Activated CD4-positive, CD25-positive, alpha-beta regulatory T cell (primary cell): Measurements from ENCODE around the gene NR2F6.
"Not testable (repeated sequence)": the region's sequence is repeated elsewhere in the genome, so short reads cannot be mapped to it uniquely, and the experiment has no call there.

Experiments used
- DNase-seq, 4 experiments: peaks; one replicate each; lab custom pipeline; 2025; lab: John Stamatoyannopoulos, UW

The NR2F6 gene

DNA sequence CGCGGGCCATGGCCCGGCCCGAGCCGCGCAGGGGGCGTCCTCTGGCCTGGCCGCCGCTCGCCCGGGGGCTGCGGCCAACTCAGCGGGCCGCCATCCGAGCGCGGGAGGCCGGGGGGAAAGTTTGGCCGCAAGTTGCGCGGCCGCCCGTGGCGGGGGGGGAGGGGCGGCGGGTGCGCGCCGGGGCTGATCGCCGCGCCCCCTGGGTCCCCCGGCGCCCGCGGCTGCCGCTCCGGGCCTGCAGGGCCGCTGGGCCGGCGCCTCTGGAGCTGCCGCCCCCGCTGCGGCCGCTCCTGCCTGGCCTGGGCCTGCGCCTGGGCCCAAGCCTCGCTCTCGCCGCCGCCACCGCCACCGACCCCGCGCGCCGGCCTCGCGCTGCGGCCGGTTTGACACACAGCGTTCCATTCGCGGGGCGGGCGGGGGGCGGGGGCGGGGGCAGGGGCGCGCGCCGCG, at the start of gene NR2F6:
Gene NR2F6 (minus strand): TSS at position 385 of the 450 bp plus-strand sequence. CDS start 699 bp downstream, outside the sequence.
- DNase-seq, result no peak

DNA sequence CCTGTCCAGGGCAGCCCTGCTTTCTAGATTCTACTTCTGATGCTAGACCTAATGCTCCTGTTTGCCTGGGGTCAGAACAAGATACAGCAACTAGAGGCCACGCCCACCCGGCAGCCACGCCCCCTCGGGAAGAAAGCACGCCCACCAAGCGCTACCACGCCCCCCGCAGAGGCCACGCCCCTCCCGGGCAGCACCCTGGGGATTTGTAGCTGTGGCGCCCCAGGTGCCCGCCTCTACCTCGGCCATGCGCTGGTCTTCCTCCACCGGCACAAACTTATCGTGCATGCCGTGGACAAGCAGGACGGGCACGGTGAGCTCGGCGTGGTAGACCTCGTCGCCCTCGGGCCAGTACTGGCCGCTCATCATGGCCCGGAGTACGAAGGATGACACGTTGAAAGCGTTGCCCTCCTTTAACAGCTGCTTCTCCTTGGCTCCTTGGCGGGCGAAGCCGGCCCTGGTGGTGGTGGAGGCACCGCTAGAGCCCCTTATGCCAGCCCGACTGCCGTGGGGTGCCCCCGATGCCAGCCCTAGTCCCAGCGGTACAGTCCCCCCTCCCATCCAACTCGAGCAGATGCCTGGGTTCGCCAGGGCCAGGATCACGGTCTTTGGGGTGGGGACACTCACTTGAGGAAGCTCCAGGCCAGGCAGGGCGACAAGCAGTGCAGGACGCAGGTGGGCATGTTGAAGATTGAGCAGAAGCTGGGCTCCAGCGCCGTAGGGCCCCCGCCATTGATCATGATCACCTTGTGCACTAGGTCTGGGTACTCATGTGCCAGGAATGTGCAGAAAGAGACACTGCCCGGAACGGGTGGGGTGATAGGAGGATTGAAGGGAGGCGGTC, 48.6 kb upstream of the NR2F6 start:
- DNase-seq, result peak in 2 of 4 experiments; percentile 18 to 37

GRCh38 chr19:17293605-17294004, 47.9 kb upstream of the NR2F6 start:
- no peak for DNase-seq

DNA sequence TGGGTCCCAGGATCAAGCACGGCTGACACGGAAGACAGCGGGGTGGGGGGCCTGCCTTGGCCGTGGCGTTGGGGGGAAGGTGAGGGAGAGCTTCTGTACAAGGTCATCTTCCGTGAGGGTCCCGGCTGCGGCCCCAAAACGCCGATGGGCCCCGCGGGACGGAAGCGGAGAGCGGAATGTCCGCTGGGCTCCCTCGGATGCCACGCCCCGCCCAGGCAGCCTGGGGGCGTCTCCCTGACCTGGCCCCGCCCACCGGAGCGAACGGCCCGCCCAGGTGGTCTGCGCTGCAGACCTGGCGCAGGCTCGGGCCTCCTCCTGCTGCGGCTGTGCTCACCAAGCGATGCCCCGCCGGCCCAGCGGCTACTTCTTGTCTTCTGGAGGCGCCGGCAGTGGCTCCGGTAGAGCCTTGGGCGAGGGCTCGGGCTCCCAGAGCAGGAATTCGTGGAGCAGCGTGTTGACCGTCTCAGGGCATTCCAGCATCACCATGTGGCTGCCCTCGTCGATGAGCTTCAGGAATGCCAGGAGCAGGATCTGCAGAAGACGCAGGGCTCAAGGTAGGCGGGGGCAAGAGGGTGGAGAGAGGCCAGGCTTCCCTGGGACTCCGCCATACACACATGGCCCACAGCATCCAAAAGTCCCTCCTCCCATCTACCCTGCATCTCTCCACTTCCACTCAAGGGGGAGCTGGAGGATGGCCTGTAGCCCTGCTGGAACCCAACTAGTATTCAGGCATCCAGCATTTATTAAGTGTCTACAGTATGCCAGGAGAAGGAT, 46.8 kb upstream of the NR2F6 start:
- DNase-seq, result peak; percentile 56 to 72 (median 60)

DNA sequence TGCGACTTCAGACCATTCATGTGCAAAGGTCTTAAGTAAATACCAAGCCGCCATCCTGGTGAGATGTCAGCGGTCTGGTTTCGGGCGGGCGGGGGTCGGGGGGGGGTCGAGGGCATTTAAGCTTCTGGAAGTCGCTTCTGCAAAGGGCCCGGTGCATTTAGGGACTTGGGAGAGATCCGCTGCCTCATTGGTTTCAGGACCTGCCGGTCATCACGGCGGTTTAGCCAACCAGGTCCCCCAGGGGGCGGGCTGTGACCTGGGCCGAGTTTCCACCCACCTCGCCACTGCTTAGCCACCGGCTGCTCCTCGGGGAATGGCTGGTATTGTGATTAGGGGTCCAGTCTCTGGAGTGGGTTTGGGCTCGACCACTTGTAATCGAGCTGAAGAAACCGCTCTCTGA, 43.8 kb upstream of the NR2F6 start:
- no peak for DNase-seq

- DNase-seq, result no peak
These were observed 41.0 kb upstream of the NR2F6 start for GRCh38 chr19:17286752-17287151.

DNA sequence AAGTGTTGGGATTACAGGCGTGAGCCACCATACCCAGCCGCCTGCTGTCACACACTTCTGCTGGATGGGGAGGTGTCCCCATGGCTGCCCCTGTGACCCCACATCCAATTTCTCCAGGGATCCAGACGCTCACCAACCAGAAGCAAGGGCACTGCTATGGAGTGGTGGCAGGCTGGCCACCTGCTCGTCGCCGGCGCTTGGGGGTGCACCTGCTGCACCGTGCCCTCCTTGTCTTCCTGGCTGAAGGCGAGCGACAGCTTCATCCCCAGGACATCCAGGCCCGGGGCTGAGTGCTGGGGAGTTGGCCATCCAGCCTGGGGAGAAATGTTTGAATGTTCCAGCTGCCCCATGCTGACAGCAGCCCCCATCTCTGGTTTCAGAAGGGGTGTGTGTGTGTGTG, 40.5 kb upstream of the NR2F6 start:
- no peak for DNase-seq

DNA sequence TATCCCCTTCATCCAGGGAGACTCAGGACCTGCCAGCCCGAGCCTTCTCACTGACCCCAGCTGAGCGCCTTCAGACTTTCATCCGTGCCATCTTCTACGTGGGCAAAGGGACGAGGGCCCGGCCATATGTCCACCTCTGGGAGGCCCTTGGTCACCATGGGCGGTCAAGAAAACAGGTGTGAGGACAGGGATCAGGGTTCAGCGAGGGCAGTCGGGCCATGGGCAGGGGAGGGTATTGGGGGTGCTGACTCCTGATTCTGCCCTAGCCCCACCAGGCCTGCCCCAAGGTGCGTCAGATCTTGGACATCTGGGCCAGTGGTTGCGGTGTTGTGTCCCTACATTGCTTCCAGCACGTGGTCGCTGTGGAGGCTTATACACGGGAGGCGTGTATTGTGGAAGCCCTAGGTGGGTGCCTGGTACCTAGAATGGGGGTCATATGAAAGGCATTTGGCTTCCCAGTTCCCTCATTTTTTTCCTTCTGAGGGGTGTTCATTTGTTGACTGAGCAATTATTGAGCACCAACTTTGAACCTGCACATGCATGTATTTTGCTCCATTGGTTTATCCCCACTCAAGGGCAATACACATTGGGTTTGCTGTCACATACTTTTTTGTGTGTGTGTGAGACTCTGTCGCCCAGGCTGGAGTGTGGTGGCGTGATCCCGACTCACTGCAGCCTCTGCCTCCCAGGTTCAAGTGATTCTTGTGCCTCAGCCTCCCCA, 39.9 kb upstream of the NR2F6 start:
- no peak for DNase-seq

DNA sequence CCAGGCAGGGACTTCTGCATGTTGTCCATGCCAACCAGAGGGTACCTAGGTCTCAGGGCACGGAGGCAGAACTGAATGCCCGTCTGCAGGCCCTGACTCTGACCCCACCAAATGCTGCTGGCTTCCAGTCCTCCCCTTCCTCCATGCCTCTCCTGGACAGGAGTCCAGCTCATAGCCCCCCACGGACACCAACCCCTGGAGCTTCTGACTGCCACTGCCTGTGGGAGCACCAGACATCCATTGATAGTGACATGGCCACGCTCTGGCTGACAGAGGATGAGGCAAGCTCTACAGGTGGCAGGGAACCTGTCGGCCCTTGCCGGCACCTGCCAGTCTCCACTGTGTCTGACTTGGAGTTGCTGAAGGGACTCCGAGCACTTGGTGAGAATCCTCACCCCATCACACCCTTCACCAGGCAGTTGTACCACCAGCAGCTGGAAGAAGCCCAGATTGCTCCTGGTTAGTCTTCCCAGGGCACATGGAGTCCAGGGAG, 37.8 kb upstream of the NR2F6 start:
- DNase-seq, result no peak

GRCh38 chr19:17282488-17283125, 36.9 kb upstream of the NR2F6 start:
- peak; percentile 51 to 63 (median 58) for DNase-seq

GRCh38 chr19:17281391-17282304, 35.9 kb upstream of the NR2F6 start, which contains the start of gene ANKLE1:
TSS of gene ANKLE1 (plus strand) at chr19:17281901. CDS start at chr19:17281921, 20 bp downstream.
- peak in 2 of 4 experiments; percentile 21 to 30 for DNase-seq

GRCh38 chr19:17279436-17279835, 33.7 kb upstream of the NR2F6 start:
- DNase-seq, result no peak

DNA sequence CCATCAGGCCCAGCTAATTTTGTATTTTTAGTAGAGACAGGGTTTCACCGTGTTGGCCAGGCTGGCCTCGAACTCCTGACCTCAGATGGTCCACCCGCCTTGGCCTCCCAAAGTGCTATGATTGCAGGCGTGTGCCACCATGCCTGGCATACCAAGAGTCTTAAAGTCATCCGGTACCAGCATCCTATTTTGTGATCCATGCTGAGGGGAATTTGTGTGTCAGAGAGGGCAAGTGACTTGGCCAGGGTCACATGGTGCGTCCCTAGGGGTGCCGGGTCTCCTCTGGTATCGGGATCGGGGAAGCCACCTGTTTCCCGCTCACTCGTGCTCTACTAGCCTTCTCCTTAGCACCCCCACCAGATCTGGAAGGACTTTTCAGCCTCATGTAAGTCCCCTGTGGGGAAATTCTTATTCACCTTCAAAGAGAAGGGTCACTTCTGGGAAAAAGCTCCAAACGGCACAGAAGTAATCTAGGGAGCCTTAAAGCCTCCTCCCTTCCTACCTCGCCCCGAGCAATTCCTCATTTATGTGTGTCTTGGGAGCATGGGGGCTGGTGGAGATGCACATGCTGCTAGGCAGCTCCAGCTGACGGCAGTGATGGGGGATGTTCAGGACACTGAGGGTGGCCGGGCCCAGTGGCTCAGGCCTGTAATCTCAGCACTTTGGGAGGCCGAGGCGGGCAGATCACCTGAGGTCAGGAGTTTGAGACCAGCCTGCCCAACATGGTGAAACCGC, 29.9 kb upstream of the NR2F6 start:
- DNase-seq, result no peak

DNA sequence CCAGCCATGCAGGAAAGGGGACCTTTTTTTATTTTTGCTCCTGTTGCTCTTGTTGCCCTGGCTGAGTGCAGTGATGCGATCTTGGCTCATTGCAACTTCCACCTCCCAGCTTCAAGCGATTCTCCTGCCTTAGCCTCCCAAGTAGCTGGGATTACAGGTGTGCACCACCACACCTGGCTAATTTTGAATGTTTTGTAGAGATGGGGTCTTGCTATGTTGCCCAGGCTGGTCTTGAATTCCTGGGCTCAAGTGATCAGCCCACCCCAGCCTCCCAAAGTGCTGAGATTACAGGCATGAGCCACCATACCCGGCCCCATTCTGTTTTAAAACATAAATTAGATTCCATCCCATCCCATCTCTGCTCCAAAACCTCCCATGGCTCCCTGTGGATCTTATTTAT, 29.2 kb upstream of the NR2F6 start:
- DNase-seq, result not testable (repeated sequence)

DNA sequence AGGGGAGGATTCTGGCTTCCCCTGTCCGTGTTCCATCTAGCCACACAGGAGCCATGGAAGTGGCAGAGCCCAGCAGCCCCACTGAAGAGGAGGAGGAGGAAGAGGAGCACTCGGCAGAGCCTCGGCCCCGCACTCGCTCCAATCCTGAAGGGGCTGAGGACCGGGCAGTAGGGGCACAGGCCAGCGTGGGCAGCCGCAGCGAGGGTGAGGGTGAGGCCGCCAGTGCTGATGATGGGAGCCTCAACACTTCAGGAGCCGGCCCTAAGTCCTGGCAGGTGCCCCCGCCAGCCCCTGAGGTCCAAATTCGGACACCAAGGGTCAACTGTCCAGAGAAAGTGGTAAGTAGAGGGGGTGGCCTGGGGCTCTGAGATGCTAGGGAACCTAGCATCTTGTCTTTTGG, 23.0 kb upstream of the NR2F6 start:
- no peak for DNase-seq

DNA sequence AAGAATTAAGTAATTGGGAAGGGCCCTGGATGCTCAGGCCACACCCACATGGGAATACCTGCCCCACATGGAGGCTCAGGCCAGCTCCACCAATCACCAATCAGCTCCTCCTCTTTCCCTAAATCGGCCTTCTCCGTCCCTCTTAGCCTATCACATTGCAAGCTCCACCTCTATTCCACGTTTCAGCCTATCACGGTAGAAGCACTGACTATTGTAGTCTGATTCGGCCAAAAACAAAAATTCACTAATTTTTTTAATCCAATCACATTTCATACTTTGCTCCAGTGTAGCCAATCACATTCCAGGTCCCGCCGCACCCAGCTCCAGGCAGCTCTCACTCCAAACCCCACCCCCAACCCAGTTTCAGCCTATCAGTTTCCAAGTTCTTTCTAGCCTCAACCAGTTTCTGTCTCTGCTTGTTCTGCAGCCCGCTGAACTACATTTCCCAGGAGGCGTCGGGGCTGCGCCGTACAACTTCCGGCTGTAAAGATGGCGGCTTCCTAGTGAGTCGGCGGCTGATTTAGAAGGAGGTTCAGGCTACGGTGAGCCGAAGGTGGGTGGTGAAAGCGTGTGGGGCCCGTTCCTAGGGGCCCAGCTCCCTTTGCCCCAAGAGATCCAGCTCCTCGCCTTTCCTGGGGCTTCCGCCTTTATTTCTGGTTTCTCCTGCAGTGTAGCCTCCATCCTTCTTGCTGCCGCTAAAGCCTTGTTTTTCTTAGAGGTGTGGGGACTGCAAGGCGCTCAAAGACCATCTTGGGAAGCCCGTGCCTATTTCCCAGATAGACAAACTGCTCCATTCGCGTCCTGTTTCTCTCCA, 21.5 kb upstream of the NR2F6 start, which contains the start of gene BABAM1:
Gene BABAM1 (plus strand): TSS at position 469 of the 814 bp plus-strand sequence. CDS start 1,364 bp downstream, outside the sequence.
- DNase-seq, result peak; percentile 79 to 88 (median 86)

DNA sequence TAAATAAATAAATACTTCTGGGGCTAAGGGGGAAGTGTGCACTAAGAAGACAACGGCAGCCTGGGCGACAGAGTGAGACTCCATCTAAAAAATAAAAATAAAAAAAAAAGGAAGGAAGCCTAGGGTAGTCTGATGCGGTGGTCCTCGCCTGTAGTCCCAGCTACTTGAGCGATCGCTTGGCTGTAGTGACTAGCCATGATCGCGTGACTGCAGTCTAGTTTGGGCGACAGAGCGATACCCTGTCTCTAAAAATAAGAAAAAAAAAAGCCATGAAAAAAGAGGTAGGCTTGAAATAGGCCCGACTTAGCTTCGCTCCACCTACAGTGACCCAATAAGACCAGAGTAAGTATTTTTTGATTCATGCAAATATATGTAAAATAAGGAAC, 20.9 kb upstream of the NR2F6 start:
- no peak for DNase-seq

GRCh38 chr19:17266026-17266425, 20.3 kb upstream of the NR2F6 start:
- DNase-seq, result no peak

DNA sequence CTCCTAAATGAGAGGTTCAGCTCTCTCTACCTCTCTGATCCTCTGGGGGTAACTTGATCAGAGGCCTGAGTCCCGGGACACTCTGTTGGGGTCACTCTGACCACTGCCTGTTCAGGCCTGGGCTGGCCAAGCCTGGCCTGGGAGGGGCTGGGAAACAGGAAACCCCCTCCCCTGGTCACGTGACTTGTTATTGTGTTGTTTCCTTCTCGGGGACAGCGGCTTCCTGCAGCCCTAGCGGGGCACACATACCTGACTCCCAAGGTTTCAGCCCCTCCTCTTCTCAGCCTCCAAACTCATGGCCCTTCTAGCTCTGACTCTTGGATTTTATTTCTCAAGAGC, 18.9 kb upstream of the NR2F6 start, which contains the start of gene USHBP1:
Gene USHBP1 (minus strand): TSS at position 105 of the 339 bp plus-strand sequence. CDS start 446 bp downstream, outside the sequence.
- no peak for DNase-seq
